GM19455 (cell line): ENCODE data around the gene BMPER.

Source experiments
- ATAC-seq: cut with Tn5 transposase; IDR thresholded peaks from one replicate; pipeline ENCODE4 v1.9.1; 2021; ENCODE audit not compliant: unreplicated experiment

Gene BMPER

GRCh38 chr7:34059136-34059828, 153.9 kb downstream of the BMPER start:
- no peak for ATAC-seq

DNA sequence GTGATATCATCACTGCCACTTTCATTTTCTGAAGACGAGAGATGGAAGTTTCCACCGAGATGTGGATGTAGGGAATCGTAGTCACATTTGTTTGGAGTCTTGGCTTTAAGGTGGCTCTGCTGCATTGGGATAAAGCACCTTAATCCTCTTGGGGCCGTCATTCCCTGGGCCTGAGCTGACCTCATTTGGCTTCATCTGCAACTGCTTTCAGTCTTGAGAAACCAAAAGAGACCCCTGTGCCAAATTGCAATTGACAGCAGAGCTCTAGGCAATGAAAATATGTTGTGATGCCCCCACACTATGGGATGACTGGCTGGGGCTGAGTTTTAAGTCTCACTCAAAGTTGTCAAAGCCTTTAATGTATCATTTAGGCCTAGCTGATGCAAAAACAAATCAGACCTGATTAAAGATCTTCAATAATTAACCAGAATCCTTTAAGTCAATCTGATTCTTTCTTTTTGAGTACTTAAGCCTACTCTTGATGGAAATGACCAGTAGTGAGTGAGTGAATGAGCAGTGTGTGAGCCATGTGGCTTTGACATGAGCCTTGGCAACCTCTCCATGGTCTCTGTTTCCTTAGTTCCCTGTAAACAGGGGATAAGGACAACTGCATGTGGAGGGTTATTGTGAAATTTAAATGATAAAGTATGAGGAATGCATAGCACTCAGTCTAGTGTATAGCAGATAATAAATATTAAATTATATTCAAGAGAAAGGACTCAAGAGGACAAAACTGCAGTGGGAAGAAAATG, 155.0 kb downstream of the BMPER start:
- no peak for ATAC-seq

GRCh38 chr7:34061149-34061548, 155.8 kb downstream of the BMPER start:
- ATAC-seq, result no peak

GRCh38 chr7:34062341-34062740, 157.0 kb downstream of the BMPER start:
- no peak for ATAC-seq

- ATAC-seq, result no peak
These were observed 157.5 kb downstream of the BMPER start for GRCh38 chr7:34062826-34063225.

- no peak for ATAC-seq
These were observed 159.3 kb downstream of the BMPER start for GRCh38 chr7:34064519-34065158.

DNA sequence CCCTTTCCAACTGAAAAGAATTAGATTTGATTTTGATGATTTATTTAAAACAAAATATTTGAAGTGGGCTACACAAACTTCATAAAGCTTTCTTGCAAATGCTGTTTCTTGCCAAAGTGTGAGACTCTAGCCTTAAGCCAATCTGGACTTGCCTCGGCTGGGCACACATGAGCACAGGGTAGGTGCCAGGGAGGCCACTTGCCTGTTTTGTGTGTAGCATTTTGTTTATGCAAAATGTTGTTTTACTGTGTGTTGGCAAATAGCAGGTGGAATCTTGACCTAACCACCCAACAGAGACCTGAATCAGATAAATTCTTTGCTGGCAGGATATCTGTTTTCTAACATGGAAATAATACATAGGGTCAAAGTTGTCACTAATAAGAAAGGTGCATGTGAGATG, 161.1 kb downstream of the BMPER start:
- ATAC-seq, result no peak

DNA sequence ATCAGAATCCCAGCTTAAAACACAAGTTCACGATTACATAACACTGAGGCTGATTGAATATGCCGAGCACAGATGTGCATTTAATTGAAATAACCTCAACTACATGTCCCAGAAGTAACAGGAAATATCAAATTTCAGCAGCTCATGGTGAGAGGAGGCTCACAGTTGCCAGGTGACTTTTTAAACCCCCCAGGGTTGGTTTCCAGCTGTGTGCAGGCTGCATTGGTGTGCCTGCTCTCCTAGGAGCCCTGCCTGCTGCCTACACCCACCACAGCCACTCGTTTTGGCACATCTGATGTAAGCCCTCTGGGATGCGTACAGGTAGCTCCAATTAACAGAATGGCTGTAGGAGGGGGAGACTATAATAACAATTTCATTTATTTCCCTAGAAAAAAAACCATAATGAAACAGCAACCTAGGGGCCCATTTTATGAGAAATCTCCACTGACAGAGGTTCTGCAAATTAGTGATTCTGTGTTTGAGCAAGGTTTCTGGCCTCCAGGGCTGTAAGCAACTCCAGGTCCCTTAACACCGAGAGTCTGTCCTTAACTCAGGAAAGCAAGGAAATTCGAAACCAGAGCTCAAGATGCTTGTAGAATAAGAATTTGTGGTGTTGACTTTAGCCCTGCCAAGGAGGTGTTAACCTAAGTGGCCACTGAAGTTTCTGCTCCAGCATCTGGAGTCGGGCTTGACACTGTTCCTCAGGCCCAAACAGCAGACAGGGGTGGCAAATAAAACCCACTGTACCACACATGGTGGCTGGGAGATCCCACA, 161.9 kb downstream of the BMPER start:
- no peak for ATAC-seq

GRCh38 chr7:34069676-34070075, 164.3 kb downstream of the BMPER start:
- ATAC-seq, result no peak

- ATAC-seq, result no peak
These were observed 165.4 kb downstream of the BMPER start for GRCh38 chr7:34070511-34071323.

- no peak for ATAC-seq
These were observed 168.3 kb downstream of the BMPER start for GRCh38 chr7:34073676-34074075.

- ATAC-seq, result no peak
These were observed 169.1 kb downstream of the BMPER start for GRCh38 chr7:34074421-34074820.

DNA sequence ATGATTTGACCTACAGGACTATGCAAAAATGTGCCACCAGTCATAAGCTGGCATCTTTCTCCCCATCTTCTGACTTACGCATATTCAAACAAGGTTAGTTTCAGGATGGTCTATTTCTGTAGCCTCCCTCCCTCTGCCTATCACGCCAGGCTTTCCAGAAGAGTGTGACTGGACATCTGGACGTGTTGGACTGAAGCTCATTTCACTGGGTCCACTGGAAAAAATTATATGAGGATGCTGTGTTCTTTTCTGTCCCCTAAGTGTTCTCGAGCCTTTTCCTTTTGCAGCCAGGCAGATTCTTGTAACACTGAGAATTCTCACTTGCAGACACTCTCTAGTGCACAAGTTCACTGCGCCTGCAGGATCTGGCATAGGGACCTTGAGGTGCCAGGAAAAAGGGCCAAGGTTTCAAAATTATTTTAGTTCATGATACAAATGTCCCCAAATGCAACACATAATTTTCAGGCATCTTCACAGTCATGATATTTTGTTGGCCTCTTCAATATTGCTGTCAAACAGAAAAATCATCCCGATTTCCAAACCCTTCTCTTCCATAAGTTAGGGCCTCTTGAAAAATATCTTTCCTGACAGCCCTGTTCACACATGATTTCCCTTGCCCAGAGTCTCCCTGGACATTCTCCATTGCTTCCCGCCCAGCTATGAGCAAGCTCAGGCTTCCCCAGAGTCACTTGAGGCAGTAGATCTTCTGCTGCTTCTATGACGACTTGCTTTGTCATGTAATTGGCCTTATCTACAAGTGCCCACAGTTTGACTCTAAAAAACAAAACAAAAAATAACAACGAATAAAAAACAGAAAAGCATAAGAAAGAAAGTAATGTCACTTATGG, 170.4 kb downstream of the BMPER start:
- ATAC-seq, result no peak

- ATAC-seq, result no peak
These were observed 171.8 kb downstream of the BMPER start for GRCh38 chr7:34077168-34077567.

- no peak for ATAC-seq
These were observed 173.5 kb downstream of the BMPER start for GRCh38 chr7:34078864-34079263.

DNA sequence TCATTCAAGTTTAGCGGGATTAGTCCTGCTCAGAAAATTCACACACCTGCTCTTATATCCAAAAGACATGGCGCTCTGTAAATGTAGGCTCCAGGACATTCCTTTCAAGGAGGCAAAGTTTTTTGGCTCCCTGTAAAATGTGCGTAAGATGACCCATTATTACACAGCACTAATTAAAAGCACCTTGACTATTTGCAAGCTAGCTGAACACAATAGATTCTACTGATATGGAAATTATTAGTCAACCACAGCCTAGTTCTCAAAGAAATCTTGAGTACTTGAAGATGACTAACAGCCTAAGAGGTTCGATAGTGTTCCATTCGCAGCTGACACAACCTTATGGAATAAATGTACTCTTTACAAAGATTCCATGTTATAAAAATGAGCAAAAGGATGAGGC, 175.2 kb downstream of the BMPER start:
- no peak for ATAC-seq

- no peak for ATAC-seq
These were observed 176.6 kb downstream of the BMPER start for GRCh38 chr7:34081935-34082334.

- no peak for ATAC-seq
These were observed 178.1 kb downstream of the BMPER start for GRCh38 chr7:34083440-34083839.

- no peak for ATAC-seq
These were observed 179.3 kb downstream of the BMPER start for GRCh38 chr7:34084651-34085050.

DNA sequence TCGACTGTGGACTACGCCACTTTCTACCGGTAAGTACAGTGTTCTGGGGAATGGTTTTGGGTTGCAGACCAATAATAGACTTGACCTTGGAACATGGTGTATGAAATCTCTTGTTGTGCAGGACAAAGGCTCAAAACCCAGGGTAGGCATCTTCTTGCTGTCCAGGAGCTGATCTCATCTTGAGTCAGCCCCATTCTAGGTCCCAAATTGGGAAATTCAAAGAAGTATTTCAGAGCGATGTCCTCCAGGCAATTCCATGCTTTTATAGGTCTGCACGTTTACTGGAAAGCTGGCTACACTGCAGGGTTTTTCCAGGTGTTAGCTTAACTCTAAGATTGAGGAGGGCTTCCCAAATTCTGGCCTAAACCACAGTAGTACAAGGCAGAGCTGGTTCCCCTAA, 180.7 kb downstream of the BMPER start:
- no peak for ATAC-seq
